SK-N-SH (cell line): ENCODE data around the gene ATP8A2.

Source experiments
- CTCF ChIP-seq: fragments of 200-600 bp; sonication (generic); IDR thresholded peaks from 2 replicates; pipeline ENCODE4 v1.6.1; 2017; ENCODE audit warnings: antibody characterized with exemption, mild to moderate bottlenecking, moderate library complexity
- FOSL2 ChIP-seq: IDR thresholded peaks from 2 replicates; pipeline ENCODE4 v1.4.0; 2012; ENCODE audit warnings: low read depth, mild to moderate bottlenecking, moderate library complexity, borderline replicate concordance
- POLR2AphosphoS5 ChIP-seq: IDR thresholded peaks from 2 replicates; pipeline ENCODE4 v1.6.1; 2012; ENCODE audit warnings: low read depth, low read length
- RXRA ChIP-seq: IDR thresholded peaks from 2 replicates; pipeline ENCODE4 v1.4.0; 2012; ENCODE audit warnings: low read depth, mild to moderate bottlenecking, borderline replicate concordance
- SIN3A ChIP-seq: IDR thresholded peaks from 2 replicates; pipeline ENCODE4 v1.6.1; 2012; ENCODE audit warnings: low read depth, mild to moderate bottlenecking, low read length, moderate library complexity, borderline replicate concordance
- TF ChIP-seq, protein P1 (sequence below): IDR thresholded peaks from 2 replicates; pipeline ENCODE4 v1.4.0; 2012; ENCODE audit warnings: low read depth

DNA sequence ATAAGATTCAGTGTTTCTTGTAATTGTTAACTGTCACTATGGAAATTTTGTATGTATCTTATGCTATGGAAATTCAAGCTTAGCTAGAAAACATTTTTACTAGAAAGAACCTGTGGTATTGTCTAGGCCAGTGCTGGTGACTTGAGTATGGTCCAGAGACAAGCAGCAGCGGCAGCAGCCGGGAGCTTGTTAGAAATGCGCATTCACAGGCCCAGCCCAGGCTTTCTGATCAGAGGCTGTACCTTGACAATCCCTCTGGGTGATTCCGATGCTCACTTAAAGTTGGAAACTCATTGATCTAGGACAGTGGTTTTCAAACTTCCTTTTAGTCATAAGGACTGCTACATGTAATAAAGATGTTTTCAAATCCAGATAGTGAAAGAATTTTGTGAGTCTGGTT is 392.6 kb downstream of the ATP8A2 start:
- no peak for TF ChIP-seq POLR2AphosphoS5
- no peak for TF ChIP-seq FOSL2
- no peak for TF ChIP-seq RXRA
- no peak for TF ChIP-seq CTCF
- TF ChIP-seq, protein P1, sequence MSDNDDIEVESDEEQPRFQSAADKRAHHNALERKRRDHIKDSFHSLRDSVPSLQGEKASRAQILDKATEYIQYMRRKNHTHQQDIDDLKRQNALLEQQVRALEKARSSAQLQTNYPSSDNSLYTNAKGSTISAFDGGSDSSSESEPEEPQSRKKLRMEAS: no peak
- no peak for TF ChIP-seq SIN3A
